Progenitor cell of endocrine pancreas (in vitro differentiated cells): ENCODE results near the gene GSTK1. TPM values are rescaled to one million over a fixed set of nuclear protein-coding genes. Genes with fewer than 3 reads are reported as not detected.
A peak's percentile ranks its signal among the peaks of the same experiment; 100 is the strongest.
"Not testable (repeated sequence)": the region's sequence is repeated elsewhere in the genome, so short reads cannot be mapped to it uniquely, and the experiment has no call there.

ENCODE experiments used
- DNase-seq: peaks from one replicate; pipeline ENCODE4 v3.0.0; 2021; ENCODE audit warnings: low spot score; ENCODE audit not compliant: unreplicated experiment
- H3K27ac Mint-ChIP-seq: 2 replicates; pipeline ENCODE4 v1.8.0; 2021; ENCODE audit warnings: mild to moderate bottlenecking, moderate library complexity, mixed read lengths
- H3K27me3 Mint-ChIP-seq: 2 replicates; pipeline ENCODE4 v1.8.0; 2021; ENCODE audit warnings: mixed read lengths
- H3K36me3 Mint-ChIP-seq: 2 replicates; pipeline ENCODE4 v1.8.0; 2022; ENCODE audit warnings: mixed read lengths; ENCODE audit not compliant: insufficient read depth
- H3K4me1 Mint-ChIP-seq: 2 replicates; pipeline ENCODE4 v1.8.0; 2021; ENCODE audit warnings: low read depth, mixed read lengths
- H3K4me3 Mint-ChIP-seq: 2 replicates; pipeline ENCODE4 v1.8.0; 2021; ENCODE audit warnings: low read depth, mild to moderate bottlenecking, moderate library complexity, mixed read lengths
- H3K9me3 Mint-ChIP-seq: 2 replicates; pipeline ENCODE4 v1.8.0; 2021; ENCODE audit warnings: low read depth, mixed read lengths
- CTCF ChIP-seq: fragments of 200-600 bp; sonication (generic); IDR thresholded peaks from one replicate; pipeline ENCODE4 v1.5.0; 2021; ENCODE audit warnings: antibody characterized with exemption, mild to moderate bottlenecking; ENCODE audit not compliant: unreplicated experiment
- total RNA-seq: library from RNA; stranded (reverse); gene quantifications from 2 replicates; pipeline ENCODE4 v1.2.1, GENCODE V29; 2021

The GSTK1 gene
- total RNA-seq, 1 donor from 2014 or later: 110 TPM

- no peak for DNase-seq
- peaks cover 8% of the 10 kb centered on the region for H3K9me3 Mint-ChIP-seq
- peak overlapping the region; percentile 96 for H3K27ac Mint-ChIP-seq
- H3K36me3 Mint-ChIP-seq: peaks cover 19% of the 10 kb centered on the region
- no peak for TF ChIP-seq CTCF
- no peaks in the 10 kb centered on the region for H3K27me3 Mint-ChIP-seq
- peak overlapping the region; percentile 94 for H3K4me3 Mint-ChIP-seq
- peaks cover 30% of the 10 kb centered on the region for H3K4me1 Mint-ChIP-seq
Measured at GRCh38 chr7:143288836-143289235, 25.6 kb downstream of the GSTK1 start.

GRCh38 chr7:143289421-143289820 is 26.2 kb downstream of the GSTK1 start:
- Mint-ChIP-seq H3K4me3 (peak overlapping the region; percentile 94), H3K36me3 (peaks cover 25% of the 10 kb centered on the region), H3K4me1 (peaks cover 27% of the 10 kb centered on the region), H3K27ac (peak overlapping the region; percentile 96), H3K9me3 (peaks cover 8% of the 10 kb centered on the region), H3K27me3 (no peaks in the 10 kb centered on the region)
- no peak for DNase-seq
- TF ChIP-seq CTCF: no peak

GRCh38 chr7:143289888-143290287 is 26.6 kb downstream of the GSTK1 start:
- not testable (repeated sequence) for H3K27me3 Mint-ChIP-seq, H3K9me3 Mint-ChIP-seq, DNase-seq
- peak overlapping the region; percentile 94 for H3K4me3 Mint-ChIP-seq
- H3K27ac Mint-ChIP-seq: peak overlapping the region; percentile 84
- peaks cover 28% of the 10 kb centered on the region for H3K36me3 Mint-ChIP-seq
- peaks cover 22% of the 10 kb centered on the region for H3K4me1 Mint-ChIP-seq

DNA sequence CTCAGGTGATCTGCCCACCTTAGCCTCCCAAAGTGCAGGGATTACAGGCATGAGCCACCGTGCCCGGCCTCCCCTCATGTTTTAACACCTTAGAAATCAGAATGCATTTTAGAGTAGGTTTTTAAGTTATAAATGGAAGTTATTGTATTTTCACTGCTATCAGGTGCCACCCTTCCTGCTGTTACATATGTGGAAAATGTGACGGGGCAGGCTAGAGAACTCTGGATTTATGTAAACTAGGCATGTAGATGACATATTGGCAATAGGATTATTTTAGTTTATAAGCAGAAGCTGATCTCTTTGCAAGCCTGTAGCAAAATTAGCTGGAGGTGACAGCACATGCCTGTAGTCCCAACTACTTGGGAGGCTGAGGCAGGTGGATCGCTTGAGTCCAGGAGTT is 27.1 kb downstream of the GSTK1 start:
- TF ChIP-seq CTCF: no peak
- no peak for DNase-seq
- peaks cover 8% of the 10 kb centered on the region for H3K9me3 Mint-ChIP-seq
- peaks cover 21% of the 10 kb centered on the region for H3K4me1 Mint-ChIP-seq
- no peak overlapping the region for H3K27ac Mint-ChIP-seq
- H3K4me3 Mint-ChIP-seq: peak overlapping the region; percentile 94
- H3K36me3 Mint-ChIP-seq: peaks cover 31% of the 10 kb centered on the region
- H3K27me3 Mint-ChIP-seq: no peaks in the 10 kb centered on the region

DNA sequence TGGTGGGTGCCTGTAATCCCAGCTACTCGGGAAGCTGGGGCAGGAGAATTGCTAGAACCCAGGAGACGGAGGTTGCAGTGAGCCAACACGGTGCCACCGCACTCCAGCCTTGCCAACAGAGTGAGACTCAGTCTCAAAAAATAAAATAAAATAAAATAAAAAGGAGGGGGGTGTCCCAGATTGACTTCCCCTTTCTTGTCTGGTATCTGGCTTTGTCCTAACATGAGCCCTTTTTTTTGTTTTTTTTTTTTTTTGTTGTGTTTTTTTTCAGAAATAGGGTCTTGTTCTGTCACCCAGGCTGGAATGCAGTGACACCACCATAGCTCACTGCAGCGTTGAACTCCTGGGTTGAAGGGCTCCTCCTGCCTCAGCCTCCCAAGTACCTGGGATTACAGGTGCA is 29.6 kb downstream of the GSTK1 start:
- H3K27ac Mint-ChIP-seq: no peak overlapping the region
- H3K36me3 Mint-ChIP-seq: peaks cover 36% of the 10 kb centered on the region
- peaks cover 1% of the 10 kb centered on the region for H3K9me3 Mint-ChIP-seq
- no peak overlapping the region for H3K4me3 Mint-ChIP-seq
- DNase-seq: no peak
- TF ChIP-seq CTCF: no peak
- H3K27me3 Mint-ChIP-seq: no peaks in the 10 kb centered on the region
- peaks cover 18% of the 10 kb centered on the region for H3K4me1 Mint-ChIP-seq

DNA sequence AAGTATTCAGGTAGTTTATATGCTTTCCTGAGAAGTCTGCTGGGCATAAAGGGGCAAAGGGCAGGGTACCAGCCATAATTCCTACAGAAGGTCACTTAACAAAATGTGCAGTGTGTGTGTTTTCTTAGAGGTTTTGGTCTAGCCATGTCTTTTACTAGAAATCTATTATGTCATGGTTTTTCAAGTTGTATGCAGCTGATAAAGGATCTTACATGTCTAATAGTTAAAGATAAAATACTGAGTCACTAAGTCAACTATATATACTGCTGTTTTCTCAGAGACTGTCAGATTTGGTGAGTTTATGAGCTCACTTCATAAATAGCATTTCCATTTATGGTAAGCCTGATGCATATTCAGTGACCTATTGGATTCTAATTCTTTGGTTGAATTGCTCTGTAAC is 32.6 kb downstream of the GSTK1 start:
- Mint-ChIP-seq H3K27me3 (no peaks in the 10 kb centered on the region), H3K36me3 (peaks cover 49% of the 10 kb centered on the region), H3K4me3 (no peak overlapping the region)

More for the DNA sequence above, 32.6 kb downstream of the GSTK1 start:
- Mint-ChIP-seq H3K9me3 (no peaks in the 10 kb centered on the region), H3K27ac (no peak overlapping the region), H3K4me1 (peaks cover 6% of the 10 kb centered on the region)
- no peak for TF ChIP-seq CTCF
- no peak for DNase-seq
